H9 (cell line): ENCODE results near the gene RFPL2. TPM values are rescaled to one million over a fixed set of nuclear protein-coding genes. Genes with fewer than 3 reads are reported as not detected.

Experiments
- DNase-seq: peaks from one replicate; pipeline ENCODE4 v3.0.0-alpha.2; 2017
- H2AFZ ChIP-seq: one replicate; pipeline ENCODE4 v1.6.1; 2013; ENCODE audit warnings: mild to moderate bottlenecking, low read length, control low read depth, moderate library complexity
- H2AK5ac ChIP-seq: 2 replicates; pipeline ENCODE4 v1.6.1; 2013; ENCODE audit warnings: low read length, control low read depth, mixed read lengths; ENCODE audit not compliant: insufficient read length
- H2BK120ac ChIP-seq: one replicate; pipeline ENCODE4 v1.6.1; 2013; ENCODE audit warnings: low read depth, mild to moderate bottlenecking, low read length, control low read depth, inconsistent platforms; ENCODE audit not compliant: poor library complexity, severe bottlenecking
- H2BK12ac ChIP-seq: 2 replicates; pipeline ENCODE4 v1.6.1; 2013; ENCODE audit warnings: low read length, control low read depth, mixed read lengths, low read depth; ENCODE audit not compliant: insufficient read length
- H2BK15ac ChIP-seq: 2 replicates; pipeline ENCODE4 v1.6.1; 2013; ENCODE audit warnings: low read depth, low read length, control low read depth
- H2BK20ac ChIP-seq: one replicate; pipeline ENCODE4 v1.6.1; 2013; ENCODE audit warnings: low read depth, mild to moderate bottlenecking, low read length, control low read depth, inconsistent platforms; ENCODE audit not compliant: poor library complexity, severe bottlenecking
- H2BK5ac ChIP-seq: 2 replicates; pipeline ENCODE4 v1.6.1; 2013; ENCODE audit warnings: low read length, control low read depth, mixed read lengths; ENCODE audit not compliant: insufficient read length
- H3K14ac ChIP-seq: 2 replicates; pipeline ENCODE4 v1.6.1; 2013; ENCODE audit warnings: low read length, control low read depth; ENCODE audit not compliant: insufficient read depth
- H3K18ac ChIP-seq: 2 replicates; pipeline ENCODE4 v1.6.1; 2013; ENCODE audit warnings: low read depth, mild to moderate bottlenecking, mixed read lengths, low read length, control low read depth; ENCODE audit not compliant: insufficient read length
- H3K23ac ChIP-seq: 2 replicates; pipeline ENCODE4 v1.6.1; 2013; ENCODE audit warnings: low read length, control low read depth, mixed read lengths, low read depth; ENCODE audit not compliant: insufficient read length
- H3K23me2 ChIP-seq: 2 replicates; pipeline ENCODE4 v1.6.1; 2013; ENCODE audit warnings: low read depth, mild to moderate bottlenecking, mixed read lengths, low read length, control low read depth; ENCODE audit not compliant: insufficient read length, poor library complexity, severe bottlenecking
- H3K27ac ChIP-seq: 2 replicates; pipeline ENCODE4 v1.5.1; 2013; ENCODE audit warnings: low read length, control low read depth, mixed read lengths, low read depth; ENCODE audit not compliant: insufficient read length
- H3K27me3 ChIP-seq: 2 replicates; pipeline ENCODE4 v1.6.1; 2013; ENCODE audit warnings: low read length, control low read depth, inconsistent platforms; ENCODE audit not compliant: insufficient read depth
- H3K4ac ChIP-seq: 2 replicates; pipeline ENCODE4 v1.6.1; 2013; ENCODE audit warnings: low read depth, mild to moderate bottlenecking, control low read depth, inconsistent platforms, low read length, moderate library complexity
- H3K4me1 ChIP-seq: 2 replicates; pipeline ENCODE4 v1.6.1; 2013; ENCODE audit warnings: low read length, control low read depth, inconsistent platforms; ENCODE audit not compliant: insufficient read depth
- H3K4me2 ChIP-seq: 2 replicates; pipeline ENCODE4 v1.6.1; 2013; ENCODE audit warnings: low read length, control low read depth, mixed read lengths; ENCODE audit not compliant: insufficient read length, insufficient read depth
- H3K56ac ChIP-seq: 2 replicates; pipeline ENCODE4 v1.6.1; 2013; ENCODE audit warnings: low read depth, mild to moderate bottlenecking, mixed read lengths, low read length, control low read depth; ENCODE audit not compliant: insufficient read length
- H3K79me1 ChIP-seq: 2 replicates; pipeline ENCODE4 v1.6.1; 2013; ENCODE audit warnings: low read depth, mild to moderate bottlenecking, moderate library complexity, low read length, control low read depth, inconsistent platforms; ENCODE audit not compliant: insufficient read depth, poor library complexity, severe bottlenecking
- H3K79me2 ChIP-seq: 2 replicates; pipeline ENCODE4 v1.6.1; 2013; ENCODE audit warnings: low read length, control low read depth, inconsistent platforms; ENCODE audit not compliant: insufficient read depth
- H3K9ac ChIP-seq: 2 replicates; pipeline ENCODE4 v1.6.1; 2013; ENCODE audit warnings: low read length, control low read depth, mixed read lengths; ENCODE audit not compliant: insufficient read length; ENCODE audit errors: extremely low read depth
- H3K9me3 ChIP-seq: one replicate; pipeline ENCODE4 v1.6.1; 2013; ENCODE audit warnings: low read depth, low read length, inconsistent platforms; ENCODE audit not compliant: control insufficient read depth
- H3T11ph ChIP-seq: one replicate; pipeline ENCODE4 v1.6.1; 2013; ENCODE audit warnings: mild to moderate bottlenecking, low read length, control low read depth, inconsistent platforms
- H4K20me1 ChIP-seq: one replicate; pipeline ENCODE4 v1.6.1; 2013; ENCODE audit not compliant: control insufficient read depth, insufficient read length, insufficient read depth
- H4K5ac ChIP-seq: 2 replicates; pipeline ENCODE4 v1.6.1; 2013; ENCODE audit warnings: low read depth, mild to moderate bottlenecking, mixed read lengths, low read length, control low read depth; ENCODE audit not compliant: insufficient read length
- H4K8ac ChIP-seq: replicated peaks from 2 replicates; pipeline ENCODE4 v1.6.1; 2013; ENCODE audit warnings: low read length, control low read depth, mixed read lengths, low read depth; ENCODE audit not compliant: insufficient read length
- H4K91ac ChIP-seq: 2 replicates; pipeline ENCODE4 v1.6.1; 2013; ENCODE audit warnings: low read depth, mild to moderate bottlenecking, moderate library complexity, mixed read lengths, low read length, control low read depth; ENCODE audit not compliant: insufficient read length
- H3K27ac Mint-ChIP-seq, 3 experiments: 2 replicates in 2 of 3; 3 replicates in 1 of 3; pipeline ENCODE4 v1.8.0; 2020 to 2021; ENCODE audit warnings: mixed read lengths in 3 of 3, mild to moderate bottlenecking in 1 of 3, moderate library complexity in 1 of 3
- H3K27me3 Mint-ChIP-seq: 2 replicates; pipeline ENCODE4 v1.8.0; 2021; ENCODE audit warnings: low read depth, mild to moderate bottlenecking, moderate library complexity, mixed read lengths
- H3K36me3 Mint-ChIP-seq, 3 experiments: 2 replicates in 2 of 3; 3 replicates in 1 of 3; pipeline ENCODE4 v1.8.0; 2020 to 2021; ENCODE audit warnings: low read depth in 3 of 3, mixed read lengths in 3 of 3; ENCODE audit not compliant: insufficient read depth in 1 of 3
- H3K4me1 Mint-ChIP-seq, 2 experiments: 2 replicates each; pipeline ENCODE4 v1.8.0; 2020; ENCODE audit warnings: mixed read lengths in 2 of 2
- H3K4me3 Mint-ChIP-seq, 2 experiments: 2 replicates in 1 of 2; 3 replicates in 1 of 2; pipeline ENCODE4 v1.8.0; 2020 to 2021; ENCODE audit warnings: mild to moderate bottlenecking in 2 of 2, mixed read lengths in 2 of 2, moderate library complexity in 1 of 2
- H3K9me3 Mint-ChIP-seq, 2 experiments: 2 replicates in 1 of 2; 3 replicates in 1 of 2; pipeline ENCODE4 v1.8.0; 2020; ENCODE audit warnings: mild to moderate bottlenecking in 2 of 2, mixed read lengths in 2 of 2, moderate library complexity in 1 of 2
- total RNA-seq: library from RNA; stranded (reverse); gene quantifications from 2 replicates; pipeline ENCODE4 v1.2.1, GENCODE V29; 2021
- TF ChIP-seq, protein P1 (sequence below): fragments of 200-600 bp; sonication (generic); conservative IDR thresholded peaks from 3 replicates; pipeline ENCODE4 v1.8.0; 2021; ENCODE audit warnings: antibody characterized with exemption, mild to moderate bottlenecking

The RFPL2 gene
- total RNA-seq, 1 experiment from 2014 or later: not detected

DNA sequence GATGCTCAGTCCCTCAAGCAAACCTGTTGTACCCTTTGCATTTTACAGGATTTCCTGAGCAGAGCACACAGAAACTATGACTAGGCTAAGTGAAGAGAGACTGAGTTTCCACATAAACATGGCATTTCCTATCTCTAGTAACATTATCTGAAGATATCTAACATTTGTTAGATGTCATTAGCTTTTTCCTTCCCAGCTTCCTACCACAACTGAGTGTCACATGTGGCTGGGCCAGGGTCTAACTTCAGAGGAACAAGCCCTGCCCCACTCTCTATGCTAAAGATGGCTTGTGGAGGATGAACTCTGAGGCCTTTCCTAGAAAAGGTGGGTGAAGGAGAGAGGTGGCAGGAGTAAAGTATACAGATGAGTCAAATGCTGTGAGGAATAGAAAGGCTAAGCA is 62.3 kb downstream of the RFPL2 start:
- Histone ChIP-seq H3K4ac (no peak overlapping the region), H4K20me1 (no peaks in the 10 kb centered on the region), H4K5ac (no peak overlapping the region), H3K23me2 (no peaks in the 10 kb centered on the region), H3K9ac (no peak overlapping the region), H4K91ac (no peak overlapping the region), H3T11ph (no peak overlapping the region), H3K14ac (no peak overlapping the region), H3K23ac (no peak overlapping the region), H2BK5ac (no peak overlapping the region), H3K27me3 (no peaks in the 10 kb centered on the region), H4K8ac (no peak overlapping the region), H3K79me1 (no peaks in the 10 kb centered on the region), H2BK12ac (no peak overlapping the region), H3K4me2 (no peak overlapping the region), H3K4me1 (no peaks in the 10 kb centered on the region; the same call in 1 of the 2 replicates), H3K18ac (no peak overlapping the region), H2AK5ac (no peak overlapping the region), H2AFZ (no peak overlapping the region), H2BK120ac (no peak overlapping the region), H3K27ac (no peak overlapping the region), H3K79me2 (no peaks in the 10 kb centered on the region), H3K56ac (no peak overlapping the region), H2BK15ac (no peak overlapping the region), H2BK20ac (no peak overlapping the region), H3K9me3 (no peaks in the 10 kb centered on the region)
- Mint-ChIP-seq H3K36me3 (peaks cover 0 to 3% (median 0%) of the 10 kb centered on the region in 3 experiments; a peak in 1 of 7 replicates), H3K9me3 (peaks cover 3 to 4% of the 10 kb centered on the region in 2 experiments; a peak in 3 of 5 replicates), H3K27me3 (peaks cover 32% of the 10 kb centered on the region), H3K4me3 (no peak overlapping the region), H3K4me1 (peaks cover 2 to 10% of the 10 kb centered on the region in 2 experiments; a peak in 3 of 4 replicates), H3K27ac (no peak overlapping the region)
- no peak for DNase-seq
- TF ChIP-seq, protein P1, sequence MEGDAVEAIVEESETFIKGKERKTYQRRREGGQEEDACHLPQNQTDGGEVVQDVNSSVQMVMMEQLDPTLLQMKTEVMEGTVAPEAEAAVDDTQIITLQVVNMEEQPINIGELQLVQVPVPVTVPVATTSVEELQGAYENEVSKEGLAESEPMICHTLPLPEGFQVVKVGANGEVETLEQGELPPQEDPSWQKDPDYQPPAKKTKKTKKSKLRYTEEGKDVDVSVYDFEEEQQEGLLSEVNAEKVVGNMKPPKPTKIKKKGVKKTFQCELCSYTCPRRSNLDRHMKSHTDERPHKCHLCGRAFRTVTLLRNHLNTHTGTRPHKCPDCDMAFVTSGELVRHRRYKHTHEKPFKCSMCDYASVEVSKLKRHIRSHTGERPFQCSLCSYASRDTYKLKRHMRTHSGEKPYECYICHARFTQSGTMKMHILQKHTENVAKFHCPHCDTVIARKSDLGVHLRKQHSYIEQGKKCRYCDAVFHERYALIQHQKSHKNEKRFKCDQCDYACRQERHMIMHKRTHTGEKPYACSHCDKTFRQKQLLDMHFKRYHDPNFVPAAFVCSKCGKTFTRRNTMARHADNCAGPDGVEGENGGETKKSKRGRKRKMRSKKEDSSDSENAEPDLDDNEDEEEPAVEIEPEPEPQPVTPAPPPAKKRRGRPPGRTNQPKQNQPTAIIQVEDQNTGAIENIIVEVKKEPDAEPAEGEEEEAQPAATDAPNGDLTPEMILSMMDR: no peak
